Fibroblast of pulmonary artery (primary cell): ENCODE results near the gene CTXND2.

Experiments
- DNase-seq: peaks from one replicate; pipeline ENCODE4 v3.0.0-alpha.2; 2010; ENCODE audit warnings: low read depth
- H3K4me3 ChIP-seq: replicated peaks from 2 replicates; pipeline ENCODE4 v1.5.1; 2011; ENCODE audit warnings: low read depth, mild to moderate bottlenecking, control low read depth, low read length, moderate library complexity
- TF ChIP-seq, protein P1 (sequence below): IDR thresholded peaks from 2 replicates; pipeline ENCODE4 v1.5.1; 2011; ENCODE audit warnings: mild to moderate bottlenecking, control low read depth, low read length, inconsistent platforms; ENCODE audit errors: missing control alignments

CTXND2 gene

DNA sequence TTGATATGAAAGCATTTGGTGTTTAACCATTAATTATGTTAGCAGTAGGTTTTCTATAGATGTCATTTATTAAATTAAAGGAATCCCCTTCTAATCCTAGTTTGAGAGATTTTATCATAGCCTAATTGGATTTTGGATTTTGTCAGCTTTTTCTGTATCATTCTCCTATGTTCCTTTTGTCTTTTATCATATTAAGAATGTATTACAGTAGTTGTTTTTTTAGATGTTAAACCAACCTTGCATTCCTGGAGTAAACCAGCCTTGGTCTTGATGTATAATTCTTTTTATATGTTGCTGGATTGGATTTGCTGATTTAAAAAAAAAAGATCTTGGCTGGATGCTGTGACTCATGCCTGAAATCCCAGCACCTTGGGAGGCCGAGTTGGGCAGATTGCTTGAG lies 44.8 kb downstream of the CTXND2 start:
- H3K4me3 ChIP-seq = no peak overlapping the region
- DNase-seq = peak; percentile 37
- TF ChIP-seq, protein P1, sequence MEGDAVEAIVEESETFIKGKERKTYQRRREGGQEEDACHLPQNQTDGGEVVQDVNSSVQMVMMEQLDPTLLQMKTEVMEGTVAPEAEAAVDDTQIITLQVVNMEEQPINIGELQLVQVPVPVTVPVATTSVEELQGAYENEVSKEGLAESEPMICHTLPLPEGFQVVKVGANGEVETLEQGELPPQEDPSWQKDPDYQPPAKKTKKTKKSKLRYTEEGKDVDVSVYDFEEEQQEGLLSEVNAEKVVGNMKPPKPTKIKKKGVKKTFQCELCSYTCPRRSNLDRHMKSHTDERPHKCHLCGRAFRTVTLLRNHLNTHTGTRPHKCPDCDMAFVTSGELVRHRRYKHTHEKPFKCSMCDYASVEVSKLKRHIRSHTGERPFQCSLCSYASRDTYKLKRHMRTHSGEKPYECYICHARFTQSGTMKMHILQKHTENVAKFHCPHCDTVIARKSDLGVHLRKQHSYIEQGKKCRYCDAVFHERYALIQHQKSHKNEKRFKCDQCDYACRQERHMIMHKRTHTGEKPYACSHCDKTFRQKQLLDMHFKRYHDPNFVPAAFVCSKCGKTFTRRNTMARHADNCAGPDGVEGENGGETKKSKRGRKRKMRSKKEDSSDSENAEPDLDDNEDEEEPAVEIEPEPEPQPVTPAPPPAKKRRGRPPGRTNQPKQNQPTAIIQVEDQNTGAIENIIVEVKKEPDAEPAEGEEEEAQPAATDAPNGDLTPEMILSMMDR = no peak

DNA sequence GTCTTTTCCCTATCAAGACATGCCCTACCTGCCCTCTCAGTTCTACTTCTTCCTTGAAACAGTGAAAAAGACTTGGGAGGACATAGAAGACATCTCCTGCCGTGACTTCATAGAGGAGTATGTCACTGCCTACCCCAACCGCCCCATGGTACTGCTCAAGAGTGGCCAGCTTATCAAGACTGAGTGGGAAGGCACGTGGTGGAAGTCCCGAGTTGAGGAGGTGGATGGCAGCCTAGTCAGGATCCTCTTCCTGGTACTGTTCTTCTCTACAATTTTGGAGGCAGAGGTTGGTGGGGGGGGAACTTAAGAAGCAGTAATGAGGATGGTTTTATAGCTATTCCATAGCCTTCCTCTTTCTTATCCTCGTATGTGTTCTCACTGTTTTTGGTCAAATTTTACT lies 57.9 kb downstream of the CTXND2 start:
- no peak for DNase-seq
- H3K4me3 ChIP-seq = no peak overlapping the region
- TF ChIP-seq, protein P1 = no peak

DNA sequence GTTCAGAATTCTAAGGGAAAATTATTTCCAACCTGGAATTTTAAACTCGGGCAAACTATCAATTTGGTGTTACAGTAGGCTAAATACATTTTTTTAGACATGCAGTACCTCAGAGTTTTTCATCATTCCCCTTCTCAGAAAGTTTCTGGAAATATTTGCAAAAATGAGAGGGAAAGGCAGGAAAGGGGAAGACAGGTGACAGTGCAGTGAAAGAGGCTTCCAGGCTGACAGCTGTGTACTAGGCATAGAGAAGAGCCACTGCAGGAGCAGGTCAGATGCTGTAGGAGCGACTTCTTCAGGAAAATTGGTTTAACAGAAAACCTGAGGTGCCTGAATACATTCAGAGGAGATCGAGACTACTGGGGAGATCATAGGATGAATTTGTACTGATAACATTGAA lies 67.8 kb downstream of the CTXND2 start:
- no peak for DNase-seq
- TF ChIP-seq, protein P1 = no peak
- no peak overlapping the region for H3K4me3 ChIP-seq

DNA sequence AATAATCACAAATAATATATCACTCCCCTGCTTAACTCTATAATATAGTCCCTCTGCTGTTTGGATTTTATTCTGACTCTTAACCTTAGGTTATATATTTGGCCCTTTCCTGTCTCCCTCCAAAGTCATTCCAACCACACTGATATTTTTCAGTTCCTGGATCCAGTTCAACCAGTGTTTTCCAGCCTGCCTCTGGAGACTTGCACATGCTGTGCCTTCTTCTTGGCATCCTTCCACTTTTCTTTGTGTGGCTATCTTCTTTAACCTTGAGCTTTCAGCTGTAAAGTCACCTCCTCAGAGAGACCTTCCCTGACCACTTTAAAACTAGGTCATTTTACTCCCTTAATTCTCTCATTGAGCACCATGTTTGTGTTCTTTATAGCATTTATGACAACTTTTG lies 68.3 kb downstream of the CTXND2 start:
- H3K4me3 ChIP-seq = no peak overlapping the region
- no peak for DNase-seq
- TF ChIP-seq, protein P1 = no peak

DNA sequence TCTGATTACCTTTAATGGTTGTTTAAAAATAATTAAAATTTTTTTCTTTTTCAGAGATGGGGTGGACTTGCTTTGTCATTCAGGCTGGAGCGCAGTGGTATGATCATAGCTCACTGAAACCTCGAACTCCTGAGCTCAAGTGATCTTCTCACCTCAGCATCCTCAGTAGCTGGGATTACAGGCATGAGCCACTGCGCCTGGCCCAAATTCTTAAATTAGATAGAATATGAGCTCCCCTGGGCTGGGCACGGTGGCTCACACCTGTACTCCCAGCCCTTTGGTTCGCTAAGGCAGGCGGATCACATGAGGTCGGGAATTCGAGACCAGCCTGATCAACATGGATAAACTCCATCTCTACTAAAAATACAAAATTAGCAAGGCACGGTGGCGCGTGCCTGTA lies 70.7 kb downstream of the CTXND2 start:
- DNase-seq = no peak
- H3K4me3 ChIP-seq = no peak overlapping the region
- TF ChIP-seq, protein P1 = no peak

DNA sequence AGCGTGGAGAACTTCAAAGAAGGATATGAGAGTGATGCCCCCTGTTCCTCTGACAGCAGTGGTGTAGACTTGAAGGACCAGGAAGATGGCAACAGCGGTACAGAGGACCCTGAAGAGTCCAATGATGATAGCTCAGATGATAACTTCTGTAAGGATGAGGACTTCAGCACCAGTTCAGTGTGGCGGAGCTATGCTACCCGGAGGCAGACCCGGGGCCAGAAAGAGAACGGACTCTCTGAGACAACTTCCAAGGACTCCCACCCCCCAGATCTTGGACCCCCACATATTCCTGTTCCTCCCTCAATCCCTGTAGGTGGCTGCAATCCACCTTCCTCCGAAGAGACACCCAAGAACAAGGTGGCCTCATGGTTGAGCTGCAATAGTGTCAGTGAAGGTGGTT lies 73.7 kb downstream of the CTXND2 start:
- H3K4me3 ChIP-seq = no peak overlapping the region
- DNase-seq = no peak
- TF ChIP-seq, protein P1 = no peak

DNA sequence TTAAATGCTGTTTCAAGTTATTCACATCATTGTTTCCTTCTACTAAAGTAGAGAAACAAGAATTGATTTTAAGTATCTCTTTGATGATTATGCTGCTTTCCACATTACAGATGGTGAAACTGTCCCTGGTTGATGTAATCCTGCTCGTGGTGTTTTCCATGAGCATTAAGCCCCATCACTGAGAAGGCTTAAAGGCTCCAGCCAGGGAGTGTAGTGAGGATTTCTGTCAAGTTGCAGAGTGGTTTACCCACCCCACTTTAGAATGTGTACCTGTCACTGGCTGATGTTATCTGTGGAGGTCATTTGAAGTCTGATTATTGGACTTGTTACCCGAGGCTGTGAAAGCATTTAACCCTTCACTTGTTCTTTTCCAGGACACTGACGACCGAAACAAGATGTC lies 74.8 kb downstream of the CTXND2 start:
- H3K4me3 ChIP-seq = no peak overlapping the region
- TF ChIP-seq, protein P1 = no peak
- no peak for DNase-seq
